ENCODE results near the gene EDC4. TPM values are rescaled to one million over a fixed set of nuclear protein-coding genes. Genes with fewer than 3 reads are reported as not detected.

Gene EDC4
- total RNA-seq, 4 donors from 2014 or later: 27.3 to 92.2 (median 43.0) TPM

GRCh38 chr16:67930678-67931211 is 57.9 kb downstream of the EDC4 start:
- no peak for ATAC-seq (ENCODE audit: low FRiP score)
- no peak for TF ChIP-seq CTCF (IDR thresholded peaks at IDR 0.05)
- no peak for DNase-seq (ENCODE audit: low spot score)

Small RNAs within 50 kb of the gene (small RNA-seq; reads per million reads assigned to genes)
- gene AC040162.2: not detected
- not detected for gene NRN1L

Other genes with a start within 250 kb of the EDC4 start
- gene CARMIL2, start 227.9 kb upstream of the EDC4 start, total RNA-seq: 1 to 10 TPM in 3 of 4 donors, under 1 TPM in 1; 0.93 to 7.6 (median 2.4) TPM
- gene ACD, start 212.8 kb upstream of the EDC4 start, total RNA-seq: 10 to 100 TPM in 3 of 4 donors, 1 to 10 TPM in 1; 9.5 to 21.3 (median 18.4) TPM
- gene PARD6A, start 212.1 kb upstream of the EDC4 start, total RNA-seq: 10 to 100 TPM in 1 of 4 donors, 1 to 10 TPM in 3; 3.2 to 12.5 (median 4.6) TPM
- 10 to 100 TPM in 3 of 4 donors, 1 to 10 TPM in 1; 7.7 to 17.8 (median 13.7) TPM for gene ENKD1, start 206.3 kb upstream of the EDC4 start, total RNA-seq
- 1 to 10 TPM; 5.0 to 8.3 (median 7.6) TPM for gene C16orf86, start 206.2 kb upstream of the EDC4 start, total RNA-seq
- gene GFOD2, start 153.7 kb upstream of the EDC4 start, total RNA-seq: 10 to 100 TPM; 10.9 to 25.2 (median 20.1) TPM
- gene RANBP10, start 66.5 kb upstream of the EDC4 start, total RNA-seq: 1 to 10 TPM; 6.0 to 9.8 (median 8.3) TPM
- 1 to 10 TPM in 2 of 4 donors, under 1 TPM in 2; 0.60 to 1.9 (median 1.1) TPM for gene TSNAXIP1, start 66.2 kb upstream of the EDC4 start, total RNA-seq
- 10 to 100 TPM; 37.4 to 61.6 (median 48.3) TPM for gene THAP11, start 30.7 kb upstream of the EDC4 start, total RNA-seq
- 100 to 1,000 TPM in 2 of 4 donors, 10 to 100 TPM in 2; 79.0 to 150 (median 110) TPM for gene NUTF2, start 26.1 kb upstream of the EDC4 start, total RNA-seq
- 100 to 1,000 TPM in 1 of 4 donors, 10 to 100 TPM in 3; 22.9 to 135 (median 37.8) TPM for gene CENPT, start 25.4 kb upstream of the EDC4 start, total RNA-seq
- 1 to 10 TPM in 2 of 4 donors, not detected in 2; 3.0 to 5.5 TPM for gene NRN1L, start 11.8 kb downstream of the EDC4 start, total RNA-seq
- gene PSKH1, start 20.2 kb downstream of the EDC4 start, total RNA-seq: 10 to 100 TPM; 16.1 to 24.6 (median 19.9) TPM
- 1 to 10 TPM in 3 of 4 donors, under 1 TPM in 1; 0.65 to 5.0 (median 2.3) TPM for gene CTRL, start 58.8 kb downstream of the EDC4 start, total RNA-seq
- 10 to 100 TPM; 29.9 to 53.0 (median 45.3) TPM for gene PSMB10, start 63.8 kb downstream of the EDC4 start, total RNA-seq
- gene LCAT, start 71.1 kb downstream of the EDC4 start, total RNA-seq: 10 to 100 TPM in 3 of 4 donors, 1 to 10 TPM in 1; 7.7 to 52.2 (median 13.0) TPM
- gene SLC12A4, start 95.6 kb downstream of the EDC4 start, total RNA-seq: 10 to 100 TPM; 39.4 to 92.2 (median 70.8) TPM
- gene DPEP3, start 107.4 kb downstream of the EDC4 start, total RNA-seq: under 1 TPM in 2 of 4 donors, not detected in 2; 0.24 to 0.63 TPM
- gene DPEP2, start 126.4 kb downstream of the EDC4 start, total RNA-seq: 1 to 10 TPM; 4.0 to 8.7 (median 4.8) TPM
- not detected for gene DPEP2NB, start 142.9 kb downstream of the EDC4 start, total RNA-seq
- 10 to 100 TPM in 1 of 4 donors, 1 to 10 TPM in 3; 6.4 to 13.5 (median 6.8) TPM for gene DDX28, start 150.2 kb downstream of the EDC4 start, total RNA-seq
- 10 to 100 TPM in 2 of 4 donors, 1 to 10 TPM in 2; 6.7 to 17.9 (median 10.2) TPM for gene DUS2, start 150.2 kb downstream of the EDC4 start, total RNA-seq
- gene NFATC3, start 212.3 kb downstream of the EDC4 start, total RNA-seq: 10 to 100 TPM; 39.5 to 54.5 (median 45.6) TPM

Measured in omental fat pad (tissue), 4 donors.